Fibroblast of skin of right biceps (primary cell): Measurements from ENCODE around the gene TMEM88.

Experiments used
- DNase-seq: peaks from one replicate; pipeline ENCODE4 v3.0.0-alpha.2; 2013

The TMEM88 gene

GRCh38 chr17:7886227-7887037 is 31.6 kb downstream of the TMEM88 start:
- DNase-seq, result peak; percentile 58

- DNase-seq, result no peak
Observed at GRCh38 chr17:7887038-7887481, 32.2 kb downstream of the TMEM88 start.

- peak; percentile 99 for DNase-seq
Observed at GRCh38 chr17:7887482-7888183, 32.8 kb downstream of the TMEM88 start.

- DNase-seq, result peak; percentile 11
Observed at GRCh38 chr17:7888184-7888920, 33.5 kb downstream of the TMEM88 start, which contains the start of gene CHD3. CHD3 (plus strand) TSS chr17:7888789; CDS start chr17:7889001, 212 bp downstream.

- DNase-seq, result peak; percentile 89
Observed at GRCh38 chr17:7889166-7889955, 34.5 kb downstream of the TMEM88 start.

GRCh38 chr17:7893187-7893880 is 38.5 kb downstream of the TMEM88 start:
- DNase-seq, result no peak

- DNase-seq, result no peak
Observed at GRCh38 chr17:7894226-7894625, 39.4 kb downstream of the TMEM88 start.

- no peak for DNase-seq
Observed at GRCh38 chr17:7894866-7895265, 40.0 kb downstream of the TMEM88 start.

- DNase-seq, result peak; percentile 6
Observed at GRCh38 chr17:7897090-7897489, 42.2 kb downstream of the TMEM88 start.

GRCh38 chr17:7897773-7898172 is 42.9 kb downstream of the TMEM88 start:
- DNase-seq, result peak; percentile 55

GRCh38 chr17:7903154-7904103 is 48.6 kb downstream of the TMEM88 start:
- DNase-seq, result no peak
